Dendritic cell treated with granulocyte-macrophage colony-stimulating factor and Interleukin-4, amounts not matched to agents 40 ng/mL and 50 ng/mL, for 4 days (primary cell): ENCODE results near the gene HACD2.

Source experiments
- H3K27ac Mint-ChIP-seq: one replicate; pipeline ENCODE4 v1.8.0; 2022; ENCODE audit warnings: mild to moderate bottlenecking, mixed read lengths
- H3K27me3 Mint-ChIP-seq: one replicate; pipeline ENCODE4 v1.8.0; 2022; ENCODE audit warnings: mild to moderate bottlenecking, mixed read lengths
- H3K36me3 Mint-ChIP-seq: one replicate; pipeline ENCODE4 v1.8.0; 2022; ENCODE audit warnings: low read depth, mixed read lengths
- H3K4me1 Mint-ChIP-seq: one replicate; pipeline ENCODE4 v1.8.0; 2022; ENCODE audit warnings: low read depth, mixed read lengths
- H3K4me3 Mint-ChIP-seq: one replicate; pipeline ENCODE4 v1.8.0; 2022; ENCODE audit warnings: mild to moderate bottlenecking, moderate library complexity, mixed read lengths
- H3K9me3 Mint-ChIP-seq: one replicate; pipeline ENCODE4 v1.8.0; 2022; ENCODE audit warnings: mixed read lengths
- intact Hi-C: fragments of 100-400 bp; cut with micrococcal nuclease; formaldehyde crosslinking; loops from one replicate; pipeline ENCODE4 v1.15.0; 2022

Gene HACD2

DNA sequence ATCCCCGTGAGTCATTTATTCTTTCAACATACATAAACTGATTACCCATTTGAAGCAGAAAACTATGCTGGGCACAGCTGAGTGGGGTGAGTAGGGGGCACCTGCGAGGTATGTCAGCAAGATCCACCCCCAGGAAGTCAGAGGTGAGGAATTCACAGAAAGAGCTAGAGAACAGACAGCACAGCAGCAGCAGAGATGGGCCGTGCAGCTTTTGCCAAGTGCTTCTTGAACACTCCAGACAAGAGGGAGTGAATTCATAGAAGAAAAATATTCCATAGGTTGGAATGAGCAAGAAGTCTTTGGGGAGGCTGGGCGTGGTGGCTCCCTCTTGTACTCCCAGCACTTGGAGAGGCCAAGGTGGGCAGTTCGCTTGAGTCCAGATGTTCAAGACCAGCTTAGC, 126.6 kb downstream of the HACD2 start:
- peaks cover 11% of the 10 kb centered on the region for H3K4me1 Mint-ChIP-seq
- intact Hi-C loops, result no loop called here
- H3K27me3 Mint-ChIP-seq, result peaks cover 20% of the 10 kb centered on the region
- H3K4me3 Mint-ChIP-seq, result no peak overlapping the region
- no peak overlapping the region for H3K27ac Mint-ChIP-seq
- H3K36me3 Mint-ChIP-seq, result no peaks in the 10 kb centered on the region
- H3K9me3 Mint-ChIP-seq, result no peaks in the 10 kb centered on the region

DNA sequence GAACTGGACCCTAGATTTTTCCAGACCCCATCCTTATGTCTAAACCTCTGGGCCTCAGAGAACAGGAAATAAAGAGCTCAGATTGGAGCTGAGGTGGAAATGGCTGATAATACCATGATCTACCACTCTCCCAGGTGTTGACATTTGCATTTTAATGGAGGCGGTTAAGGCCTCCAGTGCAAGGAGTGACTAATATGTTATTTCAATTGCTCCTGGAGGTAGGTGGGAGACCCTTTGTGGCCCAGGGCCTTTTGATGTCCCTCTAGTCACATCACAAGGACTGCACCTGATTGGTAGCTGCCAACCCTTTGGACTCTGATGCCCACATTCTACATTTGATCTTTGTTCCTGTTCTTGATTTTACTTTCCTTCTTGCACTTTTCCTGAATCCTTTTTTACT, 127.0 kb downstream of the HACD2 start:
- Mint-ChIP-seq H3K4me1 (peaks cover 11% of the 10 kb centered on the region), H3K27me3 (peaks cover 20% of the 10 kb centered on the region), H3K4me3 (no peak overlapping the region), H3K9me3 (no peaks in the 10 kb centered on the region), H3K27ac (no peak overlapping the region), H3K36me3 (no peaks in the 10 kb centered on the region)
- intact Hi-C loops, result no loop called here

DNA sequence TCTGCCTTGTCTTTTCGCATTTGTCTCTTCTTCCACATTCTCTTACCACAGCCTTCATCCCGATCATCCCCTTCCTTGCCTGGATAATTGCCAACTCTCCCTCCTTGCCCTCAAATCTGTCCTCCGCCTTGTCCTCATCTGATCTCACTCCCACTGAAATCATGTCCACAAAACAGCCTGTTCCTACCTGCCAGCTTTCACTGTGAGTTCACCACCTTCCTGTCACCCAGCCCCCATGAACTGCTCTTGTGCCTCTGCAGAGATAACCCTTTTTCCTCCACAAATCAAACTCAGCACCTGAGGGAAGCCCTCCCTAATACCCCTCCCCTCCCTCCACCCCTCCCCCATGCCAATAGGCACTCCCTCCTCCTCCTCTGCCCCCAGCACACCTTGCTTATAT, 131.2 kb downstream of the HACD2 start:
- H3K27ac Mint-ChIP-seq, result no peak overlapping the region
- no peak overlapping the region for H3K4me3 Mint-ChIP-seq
- intact Hi-C loops, result no loop called here
- peaks cover under 1% of the 10 kb centered on the region for H3K4me1 Mint-ChIP-seq
- H3K27me3 Mint-ChIP-seq, result peaks cover 48% of the 10 kb centered on the region
- no peaks in the 10 kb centered on the region for H3K36me3 Mint-ChIP-seq
- H3K9me3 Mint-ChIP-seq, result no peaks in the 10 kb centered on the region

DNA sequence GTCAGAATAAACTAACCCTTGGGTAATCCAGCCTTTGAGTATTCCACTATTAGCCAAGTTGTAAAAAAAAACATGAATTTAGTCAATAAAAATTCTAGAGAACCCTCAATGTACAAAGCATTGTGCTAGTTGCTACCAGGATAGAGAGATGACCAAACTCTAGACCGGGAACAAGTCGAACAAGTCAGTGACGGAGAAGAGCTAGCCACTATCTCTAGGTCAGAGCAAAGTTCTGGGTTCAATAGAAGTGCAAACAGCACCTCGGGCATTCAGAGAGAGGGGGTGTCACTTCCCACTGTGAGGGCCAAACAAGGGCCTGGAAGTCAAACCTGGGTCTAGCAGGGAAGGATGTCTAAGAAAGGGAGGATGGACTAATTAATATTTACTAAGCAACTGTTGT, 133.7 kb downstream of the HACD2 start:
- H3K36me3 Mint-ChIP-seq, result no peaks in the 10 kb centered on the region
- no peak overlapping the region for H3K27ac Mint-ChIP-seq
- no peaks in the 10 kb centered on the region for H3K9me3 Mint-ChIP-seq
- peaks cover 64% of the 10 kb centered on the region for H3K27me3 Mint-ChIP-seq
- H3K4me3 Mint-ChIP-seq, result no peak overlapping the region
- no peaks in the 10 kb centered on the region for H3K4me1 Mint-ChIP-seq
- intact Hi-C loops, result no loop called here

DNA sequence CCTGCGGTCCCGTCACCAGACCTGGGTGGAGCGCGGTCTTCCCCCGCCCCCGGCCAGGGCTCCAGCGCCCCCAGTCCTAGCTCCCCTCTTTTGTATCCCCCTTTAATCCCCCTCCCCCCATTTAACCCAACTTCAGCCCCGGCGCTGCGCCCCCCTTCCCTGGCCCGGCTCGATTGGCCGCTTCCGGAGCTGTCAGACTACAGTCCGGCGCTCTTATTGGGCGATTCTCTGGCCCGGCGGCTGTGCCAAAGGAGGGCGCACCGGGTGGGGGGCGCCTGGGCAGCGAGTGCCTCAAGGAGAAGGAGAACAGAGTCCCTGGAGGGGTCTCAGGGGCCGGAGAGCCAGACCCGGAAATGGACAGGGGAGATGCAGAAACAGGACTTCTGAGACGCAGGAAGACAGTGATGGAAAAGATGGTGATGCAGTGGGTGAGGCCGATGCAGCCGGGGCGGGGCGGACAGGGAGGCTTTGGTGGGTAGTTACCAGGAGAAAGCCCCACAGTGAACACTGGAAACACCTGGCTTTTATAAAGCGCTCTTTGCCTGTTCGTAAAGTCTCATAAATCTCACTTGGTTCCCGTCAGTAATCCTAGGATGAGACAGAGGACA, 134.8 kb downstream of the HACD2 start:
- peak overlapping the region; percentile 47 for H3K4me3 Mint-ChIP-seq
- H3K36me3 Mint-ChIP-seq, result no peaks in the 10 kb centered on the region
- H3K27me3 Mint-ChIP-seq, result peaks cover 72% of the 10 kb centered on the region
- H3K9me3 Mint-ChIP-seq, result no peaks in the 10 kb centered on the region
- intact Hi-C loops, result loop anchor here (5.0 kb wide), 1 partner anchor 107 kb away; no protein-coding TSS in a partner anchor
- no peak overlapping the region for H3K27ac Mint-ChIP-seq
- H3K4me1 Mint-ChIP-seq, result no peaks in the 10 kb centered on the region

DNA sequence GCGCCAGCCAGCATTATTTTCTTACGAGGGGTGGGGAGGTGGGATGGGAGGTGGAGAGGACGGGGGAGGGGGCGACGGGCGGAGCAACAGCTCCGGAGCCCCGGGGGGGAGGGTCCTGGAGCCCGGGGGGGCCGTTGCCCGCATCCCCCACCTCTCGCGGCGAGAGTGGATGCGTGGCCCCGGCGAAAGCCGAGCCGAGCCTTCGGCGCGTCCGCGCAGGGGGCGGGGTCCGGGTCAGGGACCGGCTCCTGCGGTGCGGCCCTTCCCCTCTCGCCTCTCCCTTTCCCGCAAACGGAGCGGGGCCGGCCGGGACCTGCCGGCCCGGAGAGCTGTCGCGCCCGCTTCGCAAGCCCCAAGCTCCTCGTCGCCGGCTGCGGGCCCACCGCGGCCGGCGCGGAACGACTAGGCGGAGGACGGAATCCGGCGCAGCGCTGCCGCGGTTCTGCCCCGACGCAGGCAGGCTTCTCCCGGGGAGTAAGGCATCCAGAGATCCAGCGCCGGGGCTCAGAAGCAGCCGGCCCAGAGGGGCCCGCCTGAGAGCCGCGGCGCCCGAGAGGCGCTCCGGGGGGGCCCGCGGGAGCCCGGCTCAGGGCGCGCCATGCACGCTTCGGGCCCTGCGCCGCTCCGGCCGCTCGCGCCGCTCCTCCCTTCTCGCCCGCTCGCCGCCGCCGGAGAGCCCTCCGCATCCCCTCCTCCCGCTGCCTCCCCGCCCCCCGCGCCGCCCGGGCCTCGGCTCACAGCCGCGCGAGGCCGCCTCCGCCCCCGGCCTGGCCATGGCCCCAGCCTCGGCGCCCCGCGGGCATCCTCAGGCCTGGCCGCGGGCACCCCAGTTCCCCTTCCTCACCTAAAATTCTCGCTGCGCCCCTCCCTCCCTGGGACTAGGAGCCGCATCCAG, 135.5 kb downstream of the HACD2 start:
- Mint-ChIP-seq H3K4me3 (peak overlapping the region; percentile 53), H3K27me3 (peaks cover 72% of the 10 kb centered on the region), H3K27ac (no peak overlapping the region), H3K36me3 (no peaks in the 10 kb centered on the region), H3K4me1 (no peaks in the 10 kb centered on the region), H3K9me3 (no peaks in the 10 kb centered on the region)
- intact Hi-C loops, result loop anchor here (5.0 kb wide), 1 partner anchor 108 kb away; no protein-coding TSS in a partner anchor

DNA sequence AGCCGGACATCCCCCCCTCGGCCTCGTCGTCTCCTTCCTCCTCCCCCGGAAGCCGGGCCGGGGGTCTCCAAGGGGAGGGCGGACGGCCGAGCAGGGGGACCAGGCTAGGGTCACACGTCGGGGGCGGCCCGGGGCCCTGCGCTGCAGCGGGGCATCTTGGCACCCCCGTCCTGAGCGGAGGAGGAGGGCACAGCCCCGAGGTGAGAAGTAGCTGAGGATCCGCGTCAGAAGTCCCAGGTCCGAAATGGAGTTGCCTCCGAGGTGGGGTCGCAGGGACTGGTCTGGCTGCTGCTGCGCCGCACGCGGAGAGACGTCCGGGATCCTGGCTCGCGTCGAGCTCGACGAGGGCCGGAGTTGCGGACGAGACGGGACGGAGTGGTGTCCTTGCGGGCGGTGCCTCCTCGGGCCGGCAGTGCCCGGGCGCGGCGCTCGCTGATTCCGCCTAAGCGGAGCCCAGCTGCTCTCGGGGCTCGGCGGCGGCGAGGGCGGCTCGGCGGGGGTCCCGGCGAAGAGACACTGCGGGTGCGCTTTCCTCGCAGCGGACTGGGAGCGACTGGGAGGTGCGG, 136.2 kb downstream of the HACD2 start, which contains the start of gene ADCY5:
Gene ADCY5 (minus strand): TSS at position 555 of the 566 bp plus-strand sequence. CDS start 545 bp downstream, at position 10.
- peak within 1 kb of the TSS; percentile 53 for H3K4me3 Mint-ChIP-seq
- H3K4me1 Mint-ChIP-seq, result no peaks in the 10 kb centered on the region

DNA sequence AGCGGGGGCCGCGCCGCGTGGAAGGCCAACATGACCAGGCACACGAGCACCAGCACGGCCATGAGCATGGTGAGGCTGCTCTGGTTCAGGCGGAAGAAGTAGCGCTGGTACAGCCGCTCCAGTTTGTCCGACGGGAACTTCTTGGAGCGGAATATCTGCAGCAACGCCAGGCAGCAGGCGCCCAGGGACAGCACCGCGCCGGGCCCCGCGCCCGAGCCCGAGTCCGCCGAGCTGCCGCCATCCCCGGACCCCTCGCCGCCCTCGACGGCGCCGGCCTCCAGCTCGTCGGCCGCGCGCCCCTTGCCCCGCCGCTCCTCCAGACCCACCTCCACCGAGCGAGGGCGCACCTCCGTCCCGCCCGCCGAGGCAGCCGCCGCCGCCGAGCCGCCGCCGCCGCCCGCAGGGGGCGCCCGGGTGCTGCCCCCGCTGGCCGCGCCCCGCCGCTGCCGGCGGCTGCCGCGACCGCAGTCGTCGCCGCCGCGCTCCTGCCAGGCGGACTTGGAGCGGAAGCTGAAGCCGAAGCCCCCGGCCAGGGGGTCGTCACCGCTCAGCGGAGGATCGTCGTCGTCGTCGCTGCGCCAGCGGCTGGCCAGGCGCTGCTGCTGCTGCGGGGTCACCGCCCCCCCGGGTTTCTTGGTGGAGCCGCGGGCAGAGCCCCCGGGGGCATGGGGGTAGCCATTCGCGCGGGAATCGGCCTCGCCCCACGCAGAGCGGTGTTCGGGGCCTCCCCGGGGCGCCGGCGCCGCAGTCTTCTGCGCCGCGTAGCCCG, 136.9 kb downstream of the HACD2 start:
- no peaks in the 10 kb centered on the region for H3K4me1 Mint-ChIP-seq
- intact Hi-C loops, result loop anchor here (5.0 kb wide), 1 partner anchor 109 kb away; no protein-coding TSS in a partner anchor
- H3K9me3 Mint-ChIP-seq, result no peaks in the 10 kb centered on the region
- H3K27ac Mint-ChIP-seq, result no peak overlapping the region
- peaks cover 79% of the 10 kb centered on the region for H3K27me3 Mint-ChIP-seq
- H3K4me3 Mint-ChIP-seq, result no peak overlapping the region
- no peaks in the 10 kb centered on the region for H3K36me3 Mint-ChIP-seq

More for the DNA sequence above, 136.2 kb downstream of the HACD2 start, which contains the start of gene ADCY5:
- H3K27ac Mint-ChIP-seq, result no peak within 1 kb of the TSS
- H3K9me3 Mint-ChIP-seq, result no peaks in the 10 kb centered on the region
- intact Hi-C loops, result loop anchor here (5.0 kb wide), 1 partner anchor 109 kb away; no protein-coding TSS in a partner anchor
- H3K27me3 Mint-ChIP-seq, result peaks cover 77% of the 10 kb centered on the region
- no peaks in the 10 kb centered on the region for H3K36me3 Mint-ChIP-seq

DNA sequence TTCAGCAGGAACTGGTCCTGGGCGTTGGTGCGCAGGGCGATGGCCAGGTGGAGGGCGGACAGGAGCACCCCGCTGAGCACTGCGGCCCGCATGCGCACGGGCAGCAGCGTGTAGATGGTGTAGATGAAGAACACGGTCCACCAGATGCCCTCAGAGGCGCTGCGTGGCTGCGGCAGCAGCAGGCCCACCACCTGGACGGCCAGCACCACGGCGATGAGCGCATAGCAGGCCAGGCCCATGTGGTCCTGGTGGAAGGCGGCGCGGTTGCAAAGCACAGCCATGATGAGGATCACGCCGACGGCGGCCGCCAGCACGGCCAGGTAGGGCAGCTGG, 137.5 kb downstream of the HACD2 start:
- H3K4me1 Mint-ChIP-seq, result no peaks in the 10 kb centered on the region
- H3K9me3 Mint-ChIP-seq, result no peaks in the 10 kb centered on the region
- no peak overlapping the region for H3K4me3 Mint-ChIP-seq
- no peaks in the 10 kb centered on the region for H3K36me3 Mint-ChIP-seq
- peaks cover 80% of the 10 kb centered on the region for H3K27me3 Mint-ChIP-seq
- H3K27ac Mint-ChIP-seq, result no peak overlapping the region
- intact Hi-C loops, result loop anchor here (5.0 kb wide), 1 partner anchor 110 kb away; no protein-coding TSS in a partner anchor

DNA sequence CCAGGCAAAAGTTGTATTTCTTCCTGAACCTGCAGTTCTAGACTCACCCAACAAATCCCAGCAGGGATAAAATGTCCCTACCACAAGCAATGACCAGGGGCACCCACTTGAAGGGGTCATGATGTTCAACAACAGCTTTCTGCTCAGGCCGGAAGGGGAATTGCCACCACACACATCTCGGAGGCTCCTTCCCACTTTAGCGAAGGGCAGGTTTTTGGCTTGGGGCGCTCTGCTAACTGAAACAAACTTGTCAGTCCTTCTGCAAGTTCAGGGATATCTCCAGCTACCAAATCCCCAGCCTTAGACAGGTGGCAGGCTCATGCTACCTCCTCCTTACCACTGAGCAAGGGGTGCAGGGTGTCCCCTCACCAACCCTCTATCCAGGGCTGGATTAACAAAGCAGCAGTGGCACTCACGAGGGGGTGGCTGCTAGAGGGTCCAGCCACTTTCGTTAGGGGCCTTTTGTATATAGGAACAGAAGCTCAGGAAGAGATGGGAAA, 138.2 kb downstream of the HACD2 start:
- H3K27ac Mint-ChIP-seq, result no peak overlapping the region
- intact Hi-C loops, result loop anchor here (5.0 kb wide), 1 partner anchor 111 kb away; no protein-coding TSS in a partner anchor
- H3K4me1 Mint-ChIP-seq, result no peaks in the 10 kb centered on the region
- no peak overlapping the region for H3K4me3 Mint-ChIP-seq
- H3K9me3 Mint-ChIP-seq, result no peaks in the 10 kb centered on the region
- H3K27me3 Mint-ChIP-seq, result peaks cover 77% of the 10 kb centered on the region
- no peaks in the 10 kb centered on the region for H3K36me3 Mint-ChIP-seq

DNA sequence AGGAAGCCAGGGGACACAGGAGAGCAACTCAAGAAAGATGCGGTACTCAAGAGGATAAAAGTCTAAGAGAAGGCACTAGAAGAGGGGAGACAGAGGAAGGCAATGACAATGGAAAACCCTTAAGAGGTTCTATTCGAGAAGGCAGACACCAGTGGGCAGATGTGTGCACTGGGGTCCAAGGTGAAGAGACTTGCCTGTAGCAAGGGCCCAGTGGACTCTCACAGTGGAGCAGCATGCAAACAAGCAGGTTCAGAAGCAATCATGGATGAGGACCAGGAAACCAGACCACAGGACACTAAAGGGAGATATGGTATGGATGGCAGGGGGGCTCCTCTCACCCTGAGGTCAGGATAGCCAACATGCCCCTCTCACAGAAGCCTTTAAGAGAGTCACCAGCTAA, 138.6 kb downstream of the HACD2 start:
- Mint-ChIP-seq H3K36me3 (no peaks in the 10 kb centered on the region), H3K27ac (no peak overlapping the region), H3K9me3 (no peaks in the 10 kb centered on the region), H3K4me1 (no peaks in the 10 kb centered on the region), H3K27me3 (peaks cover 72% of the 10 kb centered on the region), H3K4me3 (no peak overlapping the region)
- intact Hi-C loops, result loop anchor here (5.0 kb wide), 1 partner anchor 111 kb away; no protein-coding TSS in a partner anchor

DNA sequence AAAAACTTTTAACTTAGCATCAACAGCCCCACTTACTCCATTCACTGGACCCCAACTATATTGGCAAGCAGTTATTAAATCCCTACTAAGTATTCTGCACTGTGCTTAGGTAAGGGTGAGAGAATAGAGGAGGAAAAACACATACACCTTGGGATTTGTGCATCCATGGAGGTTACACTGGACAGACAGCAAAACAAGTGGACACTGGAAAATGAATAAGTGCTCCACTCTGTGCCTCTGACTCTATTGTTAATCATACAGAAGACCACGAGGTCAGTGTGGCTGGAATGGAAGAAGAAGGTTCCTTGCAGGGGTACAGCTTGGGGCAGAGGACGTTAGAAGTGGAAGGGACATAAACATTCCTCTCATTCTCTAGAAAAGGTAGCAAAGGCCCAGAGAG, 139.2 kb downstream of the HACD2 start:
- Mint-ChIP-seq H3K4me3 (no peak overlapping the region), H3K27ac (no peak overlapping the region), H3K27me3 (peaks cover 68% of the 10 kb centered on the region), H3K36me3 (no peaks in the 10 kb centered on the region), H3K4me1 (no peaks in the 10 kb centered on the region), H3K9me3 (no peaks in the 10 kb centered on the region)
- intact Hi-C loops, result loop anchor here (5.0 kb wide), 1 partner anchor 112 kb away; no protein-coding TSS in a partner anchor

DNA sequence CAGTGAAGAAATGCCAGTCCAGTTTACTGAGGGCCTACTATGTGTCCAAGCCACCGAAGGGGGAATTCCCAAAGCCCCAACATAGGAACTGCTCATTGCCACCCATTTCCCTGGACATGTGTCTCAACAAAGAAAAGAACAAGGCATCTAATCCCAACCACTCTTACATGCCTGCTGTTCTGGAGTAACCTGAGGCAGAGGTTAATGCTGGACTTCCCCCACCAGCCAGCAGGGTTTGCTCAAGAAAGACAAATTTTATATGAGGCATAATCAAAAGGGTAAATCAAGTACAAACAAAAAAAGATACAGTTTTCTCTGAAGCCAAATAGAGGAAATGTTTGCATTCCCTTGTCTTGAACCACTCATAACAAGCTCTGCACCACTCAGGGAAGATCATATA, 140.1 kb downstream of the HACD2 start:
- no peaks in the 10 kb centered on the region for H3K9me3 Mint-ChIP-seq
- no peak overlapping the region for H3K4me3 Mint-ChIP-seq
- no peaks in the 10 kb centered on the region for H3K36me3 Mint-ChIP-seq
- H3K27me3 Mint-ChIP-seq, result peaks cover 62% of the 10 kb centered on the region
- intact Hi-C loops, result loop anchor here (5.0 kb wide), 1 partner anchor 113 kb away; no protein-coding TSS in a partner anchor
- H3K4me1 Mint-ChIP-seq, result no peaks in the 10 kb centered on the region
- H3K27ac Mint-ChIP-seq, result no peak overlapping the region
